Neutrophil (primary cell): ENCODE measurements around the gene TOR3A.
A peak's percentile ranks its signal among the peaks of the same experiment; 100 is the strongest.
"Not testable (repeated sequence)": the region's sequence is repeated elsewhere in the genome, so short reads cannot be mapped to it uniquely, and the experiment has no call there.

Source experiments
- H3K27ac ChIP-seq: fragments of 200-600 bp; sonication (generic); 2 replicates; pipeline ENCODE4 v1.5.1; 2016; ENCODE audit warnings: mild to moderate bottlenecking, moderate library complexity
- H3K27me3 ChIP-seq: fragments of 200-600 bp; sonication (generic); 2 replicates; pipeline ENCODE4 v1.6.0; 2016; ENCODE audit warnings: mild to moderate bottlenecking
- H3K36me3 ChIP-seq: fragments of 200-600 bp; sonication (generic); 2 replicates; pipeline ENCODE4 v1.5.1; 2017
- H3K4me1 ChIP-seq, 2 experiments: fragments of 200-600 bp in 1 of 2; sonication (generic) in 1 of 2; 1 replicate in 1 of 2; 2 replicates in 1 of 2; pipeline versions ENCODE4 v1.5.1 to v1.6.1; 2013 to 2016; ENCODE audit warnings: low read depth in 1 of 2, low read length in 1 of 2, mild to moderate bottlenecking in 1 of 2, moderate library complexity in 1 of 2; ENCODE audit not compliant: control insufficient read depth in 1 of 2, insufficient read depth in 1 of 2
- H3K4me3 ChIP-seq, 2 experiments: fragments of 200-600 bp in 1 of 2; sonication (generic) in 1 of 2; 1 replicate in 1 of 2; 2 replicates in 1 of 2; pipeline ENCODE4 v1.5.1; 2013 to 2016; ENCODE audit warnings: low read depth in 1 of 2, low read length in 1 of 2, mild to moderate bottlenecking in 1 of 2, moderate library complexity in 1 of 2
- H3K9me3 ChIP-seq: fragments of 200-600 bp; sonication (generic); 2 replicates; pipeline ENCODE4 v1.5.1; 2016
- TF ChIP-seq, protein P1 (sequence below): fragments of 200-600 bp; sonication (generic); IDR thresholded peaks from 2 replicates; pipeline ENCODE4 v1.5.1; 2016; ENCODE audit warnings: antibody characterized with exemption

Gene TOR3A, protein sequence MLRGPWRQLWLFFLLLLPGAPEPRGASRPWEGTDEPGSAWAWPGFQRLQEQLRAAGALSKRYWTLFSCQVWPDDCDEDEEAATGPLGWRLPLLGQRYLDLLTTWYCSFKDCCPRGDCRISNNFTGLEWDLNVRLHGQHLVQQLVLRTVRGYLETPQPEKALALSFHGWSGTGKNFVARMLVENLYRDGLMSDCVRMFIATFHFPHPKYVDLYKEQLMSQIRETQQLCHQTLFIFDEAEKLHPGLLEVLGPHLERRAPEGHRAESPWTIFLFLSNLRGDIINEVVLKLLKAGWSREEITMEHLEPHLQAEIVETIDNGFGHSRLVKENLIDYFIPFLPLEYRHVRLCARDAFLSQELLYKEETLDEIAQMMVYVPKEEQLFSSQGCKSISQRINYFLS

DNA sequence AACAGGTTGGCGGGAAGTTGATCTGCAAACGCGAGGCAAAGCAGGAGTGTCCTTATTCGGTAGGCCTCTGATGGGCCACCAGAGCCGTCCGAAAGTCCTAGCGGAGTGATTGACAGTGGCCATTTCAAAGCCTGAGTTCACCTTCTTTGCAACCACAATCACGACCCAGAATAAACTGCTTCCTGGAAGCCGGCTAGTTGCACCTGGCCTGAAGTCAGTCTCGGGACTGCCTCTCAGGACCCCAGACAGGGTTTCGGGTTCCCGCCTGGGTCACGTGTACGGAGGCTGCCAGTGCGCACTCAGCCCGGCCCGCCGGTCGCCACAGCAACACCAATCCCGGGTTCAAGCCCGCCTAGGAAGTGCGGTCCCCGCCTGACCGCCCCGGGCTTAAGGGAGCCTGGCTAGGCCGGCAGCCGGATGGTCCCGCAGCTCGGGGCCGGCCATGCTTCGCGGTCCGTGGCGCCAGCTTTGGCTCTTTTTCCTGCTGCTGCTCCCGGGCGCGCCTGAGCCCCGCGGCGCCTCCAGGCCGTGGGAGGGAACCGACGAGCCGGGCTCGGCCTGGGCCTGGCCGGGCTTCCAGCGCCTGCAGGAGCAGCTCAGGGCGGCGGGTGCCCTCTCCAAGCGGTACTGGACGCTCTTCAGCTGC, at the start of gene TOR3A:
Gene TOR3A, plus strand, starts transcription at position 384 of the 646 bp plus-strand sequence. Its CDS starts 59 bp downstream, at position 443.
- Histone ChIP-seq H3K27ac (peak within 1 kb of the TSS; percentile 52), H3K4me3 (peak within 1 kb of the TSS; percentile 75 to 78), H3K36me3 (peaks cover 9% of the 10 kb centered on the region), H3K4me1 (peaks cover 16 to 19% of the 10 kb centered on the region in 2 experiments), H3K27me3 (no peaks in the 10 kb centered on the region), H3K9me3 (no peaks in the 10 kb centered on the region)
- TF ChIP-seq, protein P1, sequence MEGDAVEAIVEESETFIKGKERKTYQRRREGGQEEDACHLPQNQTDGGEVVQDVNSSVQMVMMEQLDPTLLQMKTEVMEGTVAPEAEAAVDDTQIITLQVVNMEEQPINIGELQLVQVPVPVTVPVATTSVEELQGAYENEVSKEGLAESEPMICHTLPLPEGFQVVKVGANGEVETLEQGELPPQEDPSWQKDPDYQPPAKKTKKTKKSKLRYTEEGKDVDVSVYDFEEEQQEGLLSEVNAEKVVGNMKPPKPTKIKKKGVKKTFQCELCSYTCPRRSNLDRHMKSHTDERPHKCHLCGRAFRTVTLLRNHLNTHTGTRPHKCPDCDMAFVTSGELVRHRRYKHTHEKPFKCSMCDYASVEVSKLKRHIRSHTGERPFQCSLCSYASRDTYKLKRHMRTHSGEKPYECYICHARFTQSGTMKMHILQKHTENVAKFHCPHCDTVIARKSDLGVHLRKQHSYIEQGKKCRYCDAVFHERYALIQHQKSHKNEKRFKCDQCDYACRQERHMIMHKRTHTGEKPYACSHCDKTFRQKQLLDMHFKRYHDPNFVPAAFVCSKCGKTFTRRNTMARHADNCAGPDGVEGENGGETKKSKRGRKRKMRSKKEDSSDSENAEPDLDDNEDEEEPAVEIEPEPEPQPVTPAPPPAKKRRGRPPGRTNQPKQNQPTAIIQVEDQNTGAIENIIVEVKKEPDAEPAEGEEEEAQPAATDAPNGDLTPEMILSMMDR, result peak; percentile 11

DNA sequence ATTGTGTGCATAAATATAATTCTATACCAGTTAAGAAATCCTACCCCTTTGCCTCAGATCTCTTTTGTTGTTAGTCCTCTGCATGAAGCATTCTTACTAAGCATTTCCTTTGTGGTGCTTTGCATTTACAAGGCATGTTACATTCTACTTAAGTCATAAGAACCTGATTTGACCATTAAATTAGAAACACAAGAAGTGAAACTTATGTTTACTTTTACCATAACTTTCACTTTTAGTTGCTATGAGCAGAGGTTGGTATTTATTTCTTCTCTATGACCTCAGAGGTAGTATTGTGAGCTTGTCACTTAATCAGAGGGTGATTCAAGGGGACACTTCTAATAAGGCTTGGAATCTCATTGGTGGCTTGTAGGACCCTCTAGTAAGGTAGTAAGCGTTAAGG, 47.1 kb upstream of the TOR3A start:
- no peak overlapping the region for H3K4me3 ChIP-seq
- no peaks in the 10 kb centered on the region for H3K27me3 ChIP-seq
- no peaks in the 10 kb centered on the region for H3K9me3 ChIP-seq
- no peaks in the 10 kb centered on the region for H3K4me1 ChIP-seq
- H3K36me3 ChIP-seq, result no peaks in the 10 kb centered on the region
- TF ChIP-seq, protein P1, result no peak
- H3K27ac ChIP-seq, result no peak overlapping the region

DNA sequence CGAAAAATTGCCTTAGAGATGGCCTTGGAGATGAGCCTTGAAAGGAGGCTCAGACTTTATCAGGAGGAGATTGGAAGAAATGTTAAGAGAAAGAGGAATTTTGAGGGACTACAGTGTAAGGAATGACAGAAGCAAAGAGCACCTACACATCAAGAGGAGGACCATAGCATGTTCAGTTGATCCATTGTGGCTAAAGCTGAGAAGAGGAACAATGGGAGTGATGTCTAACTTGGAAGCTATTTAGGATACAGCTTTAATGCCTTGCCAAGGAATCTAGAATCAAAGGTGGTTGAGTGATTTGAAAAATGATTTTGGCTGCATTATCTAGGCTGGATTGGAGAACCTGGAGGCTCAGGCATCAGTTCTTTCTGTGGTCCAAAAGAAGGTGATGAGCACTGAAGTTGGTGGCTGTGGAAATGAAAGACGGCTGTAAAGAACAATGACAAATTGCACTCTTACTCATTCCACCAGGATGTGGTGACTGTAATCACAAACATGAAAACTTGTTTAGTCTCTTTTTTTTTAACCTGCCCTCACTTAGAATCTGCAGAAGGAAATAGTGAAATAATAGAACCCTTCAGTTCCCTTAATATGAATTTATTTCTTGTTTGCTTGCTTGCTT, 44.9 kb upstream of the TOR3A start:
- Histone ChIP-seq H3K4me1 (no peaks in the 10 kb centered on the region), H3K27me3 (no peaks in the 10 kb centered on the region), H3K4me3 (no peak overlapping the region), H3K9me3 (no peaks in the 10 kb centered on the region), H3K27ac (no peak overlapping the region), H3K36me3 (no peaks in the 10 kb centered on the region)
- TF ChIP-seq, protein P1, result no peak

DNA sequence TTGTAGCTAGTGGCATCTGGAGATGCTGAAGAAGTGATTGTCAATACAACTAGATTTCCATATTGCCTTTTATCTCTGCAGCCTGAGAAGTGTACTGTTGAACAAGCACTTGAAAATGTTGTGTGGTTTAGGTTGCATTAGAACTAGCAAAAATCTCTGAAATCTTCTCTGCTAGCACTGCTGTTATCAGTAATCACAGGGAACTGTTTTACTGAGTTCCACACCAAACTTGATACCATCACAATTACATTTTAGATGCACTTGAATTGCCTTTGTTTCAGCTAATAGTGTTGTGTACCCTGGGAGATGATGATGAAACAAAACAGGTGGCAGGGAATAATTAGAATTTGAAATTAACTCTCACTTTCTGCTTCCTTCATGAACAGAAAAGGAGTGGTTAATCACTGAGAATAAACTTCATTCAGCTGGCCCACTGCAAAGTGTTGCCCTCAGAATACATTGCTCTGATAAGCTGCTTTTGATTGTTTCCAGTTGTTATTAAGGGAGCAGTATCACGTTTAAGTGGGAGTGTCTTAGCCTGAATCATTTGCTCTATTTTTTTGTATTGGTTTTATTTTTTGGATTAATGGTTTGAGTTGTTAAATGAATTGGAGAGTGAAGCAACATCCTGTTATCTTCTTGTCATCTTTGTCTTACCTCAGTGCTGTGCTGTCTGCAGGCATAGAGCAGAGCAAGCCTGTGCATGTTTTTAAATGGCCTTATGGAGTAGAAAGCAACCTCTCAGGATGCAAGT, 43.2 kb upstream of the TOR3A start:
- Histone ChIP-seq H3K4me1 (no peaks in the 10 kb centered on the region), H3K27me3 (no peaks in the 10 kb centered on the region), H3K36me3 (no peaks in the 10 kb centered on the region), H3K4me3 (no peak overlapping the region), H3K9me3 (no peaks in the 10 kb centered on the region), H3K27ac (no peak overlapping the region)
- TF ChIP-seq, protein P1, result no peak

DNA sequence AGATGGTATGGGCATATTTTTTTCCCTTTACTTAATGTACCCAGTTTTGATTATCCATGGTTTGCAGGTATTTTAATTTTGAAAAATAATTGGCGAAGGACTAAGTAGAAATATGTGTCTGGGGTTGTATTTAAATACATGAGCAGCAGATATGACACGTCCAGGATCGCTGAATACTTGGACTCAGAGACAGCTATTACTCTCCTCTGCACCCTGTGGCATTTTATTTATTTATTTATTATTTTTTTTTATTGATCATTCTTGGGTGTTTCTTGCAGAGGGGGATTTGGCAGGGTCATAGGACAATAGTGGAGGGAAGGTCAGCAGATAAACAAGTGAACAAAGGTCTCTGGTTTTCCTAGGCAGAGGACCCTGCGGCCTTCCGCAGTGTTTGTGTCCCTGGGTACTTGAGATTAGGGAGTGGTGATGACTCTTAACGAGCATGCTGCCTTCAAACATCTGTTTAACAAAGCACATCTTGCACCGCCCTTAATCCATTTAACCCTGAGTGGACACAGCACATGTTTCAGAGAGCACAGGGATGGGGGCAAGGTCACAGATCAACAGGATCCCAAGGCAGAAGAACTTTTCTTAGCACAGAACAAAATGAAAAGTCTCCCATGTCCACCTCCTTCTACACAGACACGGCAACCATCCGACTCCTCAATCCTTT, 42.2 kb upstream of the TOR3A start:
- H3K36me3 ChIP-seq, H3K27me3 ChIP-seq, H3K4me1 ChIP-seq, H3K27ac ChIP-seq, H3K9me3 ChIP-seq, H3K4me3 ChIP-seq: not testable (repeated sequence)

DNA sequence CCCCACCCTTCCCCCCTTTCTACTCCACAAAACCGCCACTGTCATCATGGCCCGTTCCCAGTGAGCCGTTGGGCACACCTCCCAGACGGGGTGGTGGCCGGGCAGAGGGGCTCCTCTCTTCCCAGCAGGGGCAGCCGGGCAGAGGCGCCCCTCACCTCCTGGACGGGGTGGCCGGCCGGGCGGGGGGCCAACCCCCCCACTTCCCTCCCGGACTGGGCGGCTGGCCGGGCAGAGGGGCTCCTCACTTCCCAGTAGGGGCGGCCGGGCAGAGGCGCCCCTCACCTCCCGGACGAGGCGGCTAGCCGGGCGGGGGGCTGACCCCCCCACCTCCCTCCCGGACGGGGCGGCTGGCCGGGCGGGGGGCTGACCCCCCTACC, 41.7 kb upstream of the TOR3A start:
- not testable (repeated sequence) for H3K9me3 ChIP-seq, H3K27me3 ChIP-seq, H3K36me3 ChIP-seq, H3K4me3 ChIP-seq, H3K4me1 ChIP-seq, H3K27ac ChIP-seq
